Measurements from ENCODE around the gene PTGDS.

Gene PTGDS

DNA sequence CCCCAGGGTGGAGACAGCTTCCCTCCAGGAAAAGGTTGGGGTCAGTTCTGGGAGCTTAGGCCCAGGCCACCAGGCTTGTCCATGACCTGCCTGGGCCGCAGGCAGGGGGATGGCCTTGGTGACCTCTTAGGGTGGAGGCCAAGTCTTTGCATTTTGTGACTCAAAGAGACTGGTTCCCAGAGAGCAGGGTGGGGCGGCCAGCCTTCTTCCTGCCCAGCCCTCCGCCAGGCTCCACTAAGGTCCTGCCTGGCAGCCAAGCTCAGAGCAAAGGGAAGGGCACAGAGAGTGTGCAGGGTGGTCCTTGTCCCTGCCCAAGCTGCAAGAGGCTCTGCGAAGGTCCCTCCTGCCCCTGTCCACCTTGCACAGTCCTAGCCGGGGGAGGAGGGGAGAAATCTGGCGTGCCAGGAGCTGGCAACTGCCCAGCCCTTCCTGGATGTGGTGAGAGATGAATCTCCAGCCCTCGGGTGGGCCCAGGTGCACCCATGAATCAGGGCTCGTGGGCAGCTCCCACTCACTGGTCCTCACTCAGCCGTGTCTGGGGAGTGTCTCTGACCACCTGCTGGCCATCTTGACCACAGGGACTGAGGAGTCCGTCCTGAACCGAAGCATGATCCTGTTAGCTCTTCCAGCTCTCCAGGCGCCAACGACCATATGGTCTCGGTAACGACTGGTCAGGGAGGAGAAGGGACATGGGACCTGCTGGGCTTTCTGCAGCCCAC lies 2.3 kb upstream of the PTGDS start:
- ATAC-seq, result no peak
- no peak for DNase-seq

DNA sequence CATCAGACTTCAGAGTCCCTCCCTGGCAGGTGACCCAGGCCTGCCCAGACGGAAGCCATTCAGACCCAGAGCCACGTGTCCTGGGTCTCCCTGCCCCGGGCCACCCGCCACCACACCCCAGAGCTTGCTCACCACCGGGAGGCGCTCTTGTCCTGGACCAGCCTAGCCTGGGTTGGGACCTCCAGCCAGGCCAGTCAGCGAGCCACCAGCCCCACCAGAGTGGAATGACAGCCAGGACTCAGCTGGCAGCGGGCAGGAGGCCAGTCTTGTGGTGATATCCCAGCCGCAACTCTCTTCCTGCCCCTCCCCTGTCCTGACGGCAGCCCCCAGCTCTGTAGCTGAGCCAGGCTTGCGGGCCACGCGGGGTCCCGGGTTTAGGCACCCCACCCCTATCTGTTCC lies 1.7 kb upstream of the PTGDS start:
- no peak for ATAC-seq
- DNase-seq, result peak; percentile 64

DNA sequence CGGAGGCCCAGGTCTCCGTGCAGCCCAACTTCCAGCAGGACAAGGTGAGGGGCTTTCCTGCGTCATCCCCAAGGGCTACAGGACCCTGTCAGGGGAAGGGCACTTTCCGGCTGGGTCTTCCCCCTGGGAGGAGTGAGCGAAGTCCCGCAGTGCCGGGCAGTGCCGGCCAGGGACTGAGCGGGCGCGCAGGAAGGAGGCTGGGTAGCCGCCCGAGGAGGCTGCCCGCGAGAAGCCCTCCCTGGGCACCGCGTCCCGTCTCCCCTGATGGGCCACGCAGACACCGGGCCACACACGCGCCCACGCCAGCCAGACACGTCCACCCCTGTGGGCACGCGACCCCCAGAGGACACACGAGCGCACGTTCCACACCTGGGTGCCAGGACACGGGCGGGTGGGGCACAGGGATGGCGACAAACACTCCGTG lies 357 bp downstream of the PTGDS start:
- no peak for ATAC-seq
- DNase-seq, result no peak

DNA sequence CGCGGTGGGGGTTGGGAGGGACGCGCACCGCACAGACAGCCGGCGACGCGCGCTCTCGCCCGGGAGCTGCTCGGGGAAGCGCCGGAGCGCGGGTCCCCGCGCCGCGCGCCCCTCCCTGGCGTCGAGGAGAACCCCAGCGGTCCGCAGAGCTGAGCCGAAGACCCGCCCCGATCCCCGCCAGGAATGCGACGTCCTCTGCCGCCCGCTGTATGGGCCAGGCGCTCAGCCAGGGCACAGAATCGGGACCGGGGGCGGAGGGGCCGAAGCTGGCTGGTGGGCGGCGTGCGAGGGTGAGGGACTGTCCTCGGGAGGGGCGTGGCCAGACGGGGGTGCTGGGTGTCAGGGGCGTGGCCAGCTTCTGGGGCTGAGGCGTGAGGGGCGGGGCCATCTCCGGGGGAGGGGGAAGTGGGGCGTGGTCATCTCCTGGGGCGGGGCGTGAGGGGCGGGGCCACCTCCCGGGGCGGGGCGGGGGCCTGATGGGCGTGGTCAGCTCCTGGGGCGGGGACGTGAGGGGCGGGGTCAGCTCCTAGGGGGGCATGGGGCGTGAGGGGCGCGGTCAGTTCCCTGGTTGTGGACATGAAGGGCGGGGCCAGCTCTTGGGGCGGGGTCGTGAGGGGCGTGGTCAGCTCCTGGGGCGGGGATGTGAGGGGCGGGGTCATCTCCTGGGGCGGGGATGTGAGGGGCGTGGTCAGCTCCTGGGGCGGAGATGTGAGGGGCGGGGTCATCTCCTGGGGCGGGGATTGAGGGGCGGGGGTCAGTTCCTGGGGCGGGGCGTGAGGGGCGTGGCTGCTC lies 965 bp downstream of the PTGDS start:
- ATAC-seq (peak; percentile 16), DNase-seq (peak; percentile 74)

DNA sequence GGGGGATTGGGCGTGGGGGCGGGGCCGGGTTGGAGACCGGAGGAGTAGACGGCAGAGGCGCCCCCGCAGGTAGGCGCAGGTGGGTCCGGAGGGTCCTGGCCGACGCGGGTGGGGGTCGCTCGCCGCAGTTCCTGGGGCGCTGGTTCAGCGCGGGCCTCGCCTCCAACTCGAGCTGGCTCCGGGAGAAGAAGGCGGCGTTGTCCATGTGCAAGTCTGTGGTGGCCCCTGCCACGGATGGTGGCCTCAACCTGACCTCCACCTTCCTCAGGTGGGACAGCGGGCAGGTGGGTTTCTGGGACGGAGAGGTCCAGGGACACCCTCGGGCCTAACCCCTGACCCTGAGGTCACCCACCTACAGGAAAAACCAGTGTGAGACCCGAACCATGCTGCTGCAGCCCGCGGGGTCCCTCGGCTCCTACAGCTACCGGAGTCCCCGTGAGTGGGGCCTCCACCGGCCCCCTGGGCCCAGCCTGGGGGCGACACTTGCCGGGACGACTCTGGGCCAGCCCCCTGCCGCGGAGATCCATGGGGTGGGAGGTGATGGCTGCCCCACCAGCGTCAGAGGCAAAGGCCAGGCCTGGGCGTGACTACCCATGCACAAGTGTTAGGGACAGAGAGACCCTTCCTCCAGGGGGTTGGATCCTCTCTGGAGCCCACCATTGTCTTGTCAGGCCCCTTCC lies 1.7 kb downstream of the PTGDS start:
- DNase-seq (no peak), ATAC-seq (no peak)

DNA sequence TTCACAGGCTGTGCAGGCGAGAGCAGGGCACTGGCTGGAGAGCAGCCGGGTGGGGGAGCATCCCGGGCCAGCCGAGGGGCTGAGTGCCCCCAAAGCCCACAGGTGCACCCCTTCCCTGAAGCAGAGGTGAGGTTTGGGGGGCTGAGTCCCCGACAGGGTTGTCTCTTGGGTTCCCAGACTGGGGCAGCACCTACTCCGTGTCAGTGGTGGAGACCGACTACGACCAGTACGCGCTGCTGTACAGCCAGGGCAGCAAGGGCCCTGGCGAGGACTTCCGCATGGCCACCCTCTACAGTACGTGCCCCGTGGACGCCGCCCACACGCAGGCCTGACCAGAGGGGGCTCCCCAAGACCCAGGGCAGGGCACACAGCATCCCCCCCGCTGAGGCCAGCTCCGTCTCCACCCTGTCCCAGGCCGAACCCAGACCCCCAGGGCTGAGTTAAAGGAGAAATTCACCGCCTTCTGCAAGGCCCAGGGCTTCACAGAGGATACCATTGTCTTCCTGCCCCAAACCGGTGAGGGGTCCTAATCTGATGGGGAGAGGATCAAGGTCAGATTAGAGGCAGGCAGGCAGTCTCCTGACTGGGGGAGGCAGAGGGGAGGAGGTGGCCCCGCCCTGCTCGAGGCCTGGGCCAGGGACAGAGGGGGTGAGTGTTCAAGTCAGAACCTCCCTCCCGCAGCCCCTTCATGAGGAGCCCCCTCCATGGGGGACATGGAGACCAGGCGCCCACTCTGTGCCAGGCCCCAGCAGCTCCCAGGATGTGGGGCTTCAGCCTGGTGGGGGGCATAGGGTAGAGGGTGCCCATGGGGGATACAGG lies 2.7 kb downstream of the PTGDS start:
- DNase-seq, result no peak
- ATAC-seq, result no peak

DNA sequence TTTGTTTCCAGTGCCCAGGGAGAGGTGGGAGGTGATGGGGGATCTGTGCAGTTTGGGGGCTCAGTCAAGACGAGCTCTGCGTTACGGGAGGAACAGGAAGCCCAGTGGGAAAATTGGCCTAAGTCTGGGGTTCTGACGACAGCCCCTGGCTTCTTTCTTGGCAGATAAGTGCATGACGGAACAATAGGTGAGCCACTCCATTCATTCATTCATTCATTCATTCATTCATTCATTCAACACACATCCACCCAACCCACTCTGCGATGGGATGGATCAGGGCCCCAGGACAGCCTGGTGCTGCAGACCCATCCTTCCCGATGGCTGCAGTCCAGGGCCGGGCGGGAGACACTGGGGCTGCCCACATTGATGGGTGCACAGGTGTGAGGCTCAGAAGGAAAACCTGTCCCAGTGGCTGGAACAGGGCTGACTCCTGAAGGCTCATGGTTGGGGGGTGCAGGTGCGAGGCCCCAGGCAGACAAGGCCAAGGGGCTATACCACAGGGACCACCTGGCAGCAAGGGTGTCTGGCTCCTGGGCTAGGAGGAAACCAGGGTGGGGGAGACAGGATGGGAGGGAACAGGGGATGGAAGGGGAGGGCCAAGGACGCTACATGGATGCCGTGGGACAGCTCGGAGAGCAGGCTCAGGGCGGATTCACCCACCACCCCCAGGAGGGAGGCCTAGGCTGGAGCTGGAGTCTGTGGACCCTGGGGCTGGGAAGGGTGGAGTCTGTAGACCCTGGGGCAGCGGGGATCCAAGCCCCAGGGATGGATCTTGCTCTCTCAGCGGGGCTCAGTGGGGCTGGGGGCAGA lies 3.6 kb downstream of the PTGDS start:
- DNase-seq (no peak), ATAC-seq (no peak)

DNA sequence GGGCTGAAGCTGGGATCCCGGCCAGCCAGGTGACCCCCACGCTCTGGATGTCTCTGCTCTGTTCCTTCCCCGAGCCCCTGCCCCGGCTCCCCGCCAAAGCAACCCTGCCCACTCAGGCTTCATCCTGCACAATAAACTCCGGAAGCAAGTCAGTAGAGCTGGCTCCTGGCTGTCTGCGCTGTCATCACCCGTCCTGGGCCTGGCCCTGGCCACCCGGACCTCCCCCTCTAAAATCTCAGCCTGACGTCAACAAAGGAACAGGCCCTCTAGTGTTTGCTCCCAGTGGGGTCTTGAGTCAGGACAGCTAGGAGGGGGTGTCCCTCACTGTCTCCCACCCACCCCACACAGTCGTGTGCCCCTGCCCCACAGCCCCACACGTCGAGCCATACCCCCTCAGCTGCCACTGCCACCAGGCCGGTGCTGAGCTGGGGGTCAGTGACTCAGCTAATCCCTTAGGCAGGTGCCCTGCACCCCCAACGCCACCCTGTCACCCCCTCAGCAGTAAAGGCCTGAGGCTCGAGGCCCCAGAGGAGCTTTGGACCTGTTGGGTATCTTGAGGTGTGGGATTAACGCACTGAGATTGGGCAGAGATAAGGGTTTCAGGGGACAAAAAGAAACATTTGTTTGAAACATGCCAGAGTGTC lies 4.4 kb downstream of the PTGDS start:
- DNase-seq, result no peak
- ATAC-seq, result no peak

DNA sequence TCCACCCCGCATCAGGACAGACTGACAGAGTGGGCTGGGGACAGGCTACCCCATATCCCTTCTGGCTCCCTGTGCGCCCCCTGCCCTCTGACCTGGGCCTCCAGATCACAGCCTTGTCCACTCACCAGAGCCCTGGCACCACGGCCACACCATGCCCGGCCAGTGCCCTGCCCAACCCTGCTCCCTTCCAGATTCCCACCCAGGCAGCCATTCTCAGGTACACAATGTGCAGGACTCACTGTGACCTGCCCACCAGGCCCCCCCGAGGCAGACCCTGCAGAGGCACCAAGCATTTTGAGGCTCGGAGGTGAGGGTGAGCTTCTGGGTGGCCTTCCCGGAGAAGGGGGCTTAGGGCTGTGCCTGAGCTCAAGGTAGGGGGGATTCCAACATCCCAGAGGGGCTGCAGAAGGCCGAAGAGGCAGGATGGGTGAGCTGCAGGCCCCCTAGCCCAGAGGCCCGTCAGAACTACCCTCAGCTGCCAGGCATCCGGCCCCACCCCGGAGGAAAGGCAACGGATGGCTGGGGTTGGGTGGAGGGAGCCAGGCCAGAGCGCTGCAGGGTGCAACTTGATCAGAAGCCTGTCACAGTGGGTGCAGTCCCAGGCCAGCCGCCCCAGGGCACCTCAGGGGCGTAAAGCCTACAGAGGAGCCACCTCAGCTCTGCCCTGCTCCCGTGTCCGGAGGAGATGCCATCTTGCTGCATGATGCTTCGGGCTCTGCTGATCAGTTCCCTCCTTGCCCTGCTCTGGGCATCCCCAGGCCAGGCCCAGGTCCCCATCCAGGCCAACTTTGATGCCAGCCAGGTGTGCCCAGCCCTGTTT lies 5.1 kb downstream of the PTGDS start, which contains the start of gene LCNL1:
LCNL1 (plus strand) TSS at position 762 of the 820 bp plus-strand sequence. CDS start 594 bp downstream, outside the sequence.
- no peak for ATAC-seq
- no peak for DNase-seq

DNA sequence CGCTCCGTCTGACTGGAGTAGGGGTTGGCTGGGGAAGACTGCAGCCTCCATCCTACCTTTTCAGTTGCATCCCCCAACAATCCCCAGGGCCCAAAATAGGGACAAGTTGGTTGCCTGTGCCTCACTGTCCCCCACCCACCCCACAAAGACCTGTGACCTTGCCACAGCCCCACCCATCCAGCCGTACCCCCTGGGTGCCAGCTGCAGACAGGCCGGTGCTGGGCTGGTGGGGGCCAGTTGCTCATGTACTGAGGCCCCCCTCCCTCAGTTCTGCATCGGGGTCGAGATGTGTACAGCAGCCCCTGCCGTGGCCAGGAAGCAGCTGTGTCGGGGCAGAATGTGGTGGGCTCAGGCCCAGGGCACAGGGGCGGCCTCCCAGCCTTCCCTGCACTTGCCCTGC lies 5.9 kb downstream of the PTGDS start:
- DNase-seq, result no peak
- no peak for ATAC-seq

DNA sequence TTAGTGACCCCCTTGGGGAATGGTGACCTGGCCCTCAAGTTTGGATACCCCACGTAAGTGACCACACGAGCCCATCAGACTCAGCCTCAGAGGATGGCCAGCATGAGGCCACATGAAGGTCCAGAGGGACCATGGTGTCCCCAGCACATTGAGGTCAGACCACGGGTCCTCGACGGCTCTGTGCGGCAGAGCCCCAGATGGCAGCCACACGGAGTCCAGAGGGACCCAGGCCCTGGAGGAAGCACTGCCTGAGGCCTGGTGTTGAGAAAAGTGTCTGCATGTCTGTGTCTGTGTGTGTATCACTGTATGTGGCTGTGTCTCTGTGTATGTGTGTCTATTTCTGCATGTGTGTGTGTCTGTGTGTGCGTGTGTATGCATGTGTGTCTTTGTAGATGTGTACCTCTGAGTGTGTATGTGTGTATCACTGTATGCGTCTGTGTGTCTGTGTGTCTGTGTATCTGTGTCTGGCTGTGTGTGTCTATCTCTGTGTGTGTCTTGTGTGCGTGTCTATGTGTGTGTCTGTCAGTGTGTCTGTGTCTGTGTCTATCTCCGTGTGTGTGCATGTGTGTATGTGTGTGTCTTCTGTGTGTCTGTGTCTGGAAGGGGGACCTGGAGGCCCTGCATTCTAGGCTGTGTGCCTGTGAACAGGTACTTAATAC lies 6.5 kb downstream of the PTGDS start:
- DNase-seq (no peak), ATAC-seq (no peak)

DNA sequence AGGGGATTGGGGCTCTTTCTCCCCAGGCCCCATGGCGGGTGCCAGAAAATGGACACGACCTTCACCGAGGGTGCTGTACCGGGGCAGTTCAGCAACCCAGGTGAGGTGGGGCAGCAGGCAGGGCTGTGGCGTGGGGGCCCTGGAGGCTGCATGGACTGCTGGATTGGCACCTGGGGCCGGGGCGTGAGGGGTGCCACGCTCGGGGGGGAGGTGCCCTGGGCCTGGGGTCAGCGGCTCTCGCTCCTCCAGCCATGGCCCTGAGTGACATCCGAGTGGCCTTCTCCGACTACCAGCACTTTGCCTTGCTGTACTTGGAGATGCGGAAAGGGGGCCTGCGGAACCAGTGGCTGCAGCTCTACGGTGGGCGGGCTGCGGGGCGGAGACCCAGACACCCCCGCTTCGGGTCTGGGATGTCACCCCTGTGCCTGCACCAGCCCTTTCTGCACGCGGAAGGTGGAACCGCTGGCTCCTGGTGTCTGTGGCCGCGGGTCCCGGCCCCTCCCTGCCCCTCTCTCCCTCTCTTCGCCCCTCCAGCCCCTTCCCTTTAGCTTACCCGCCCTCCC lies 7.2 kb downstream of the PTGDS start:
- DNase-seq (no peak), ATAC-seq (no peak)

DNA sequence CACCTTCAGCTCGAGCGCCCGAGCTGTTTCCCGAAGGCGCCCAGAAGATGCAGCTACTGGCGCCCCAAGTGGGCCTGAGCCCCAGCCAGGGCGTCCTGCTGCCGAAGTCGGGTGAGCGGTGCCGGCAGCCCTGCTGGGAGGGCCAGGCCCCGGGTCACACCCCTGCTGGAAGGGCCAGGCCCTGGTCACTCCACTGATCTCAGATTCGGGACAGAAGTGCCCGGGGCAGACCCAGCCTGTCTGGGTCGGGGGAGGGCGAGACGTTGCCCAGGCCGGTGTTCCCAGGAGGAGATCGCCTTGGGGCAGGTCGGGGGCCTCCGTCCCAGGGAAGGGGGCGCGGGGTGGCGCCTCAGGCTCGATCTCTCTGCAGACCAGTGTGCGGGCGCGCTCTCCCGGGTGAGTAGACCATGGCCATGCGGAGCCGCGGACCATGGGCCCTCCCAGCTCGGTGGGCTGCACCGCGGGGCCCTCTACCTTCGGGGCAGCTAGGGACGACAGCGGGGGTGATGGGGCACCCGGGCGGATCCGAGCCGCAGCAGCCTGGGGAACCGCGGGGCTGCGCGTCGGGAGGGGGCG lies 7.8 kb downstream of the PTGDS start:
- ATAC-seq (no peak), DNase-seq (no peak)

DNA sequence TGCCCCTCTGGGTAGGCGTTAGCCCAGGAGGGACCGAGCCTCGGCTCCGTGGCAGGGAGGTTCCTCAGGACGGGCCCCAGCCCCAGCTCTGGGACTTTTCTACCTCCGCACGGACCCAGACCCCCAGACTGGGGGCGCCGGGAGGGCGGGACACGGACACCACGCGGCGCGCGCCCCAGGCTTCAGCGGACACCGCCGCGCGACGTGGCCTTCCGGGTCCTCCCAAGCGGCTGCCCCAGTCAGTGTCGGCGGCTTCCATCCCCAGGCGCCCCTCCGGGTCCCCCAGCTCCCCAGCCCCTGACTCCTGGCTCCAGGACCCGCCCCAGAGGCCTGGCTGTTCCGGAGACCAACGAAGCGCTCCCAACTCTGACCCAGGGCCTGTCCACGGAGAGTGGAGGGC lies 8.5 kb downstream of the PTGDS start:
- ATAC-seq (no peak), DNase-seq (no peak)

DNA sequence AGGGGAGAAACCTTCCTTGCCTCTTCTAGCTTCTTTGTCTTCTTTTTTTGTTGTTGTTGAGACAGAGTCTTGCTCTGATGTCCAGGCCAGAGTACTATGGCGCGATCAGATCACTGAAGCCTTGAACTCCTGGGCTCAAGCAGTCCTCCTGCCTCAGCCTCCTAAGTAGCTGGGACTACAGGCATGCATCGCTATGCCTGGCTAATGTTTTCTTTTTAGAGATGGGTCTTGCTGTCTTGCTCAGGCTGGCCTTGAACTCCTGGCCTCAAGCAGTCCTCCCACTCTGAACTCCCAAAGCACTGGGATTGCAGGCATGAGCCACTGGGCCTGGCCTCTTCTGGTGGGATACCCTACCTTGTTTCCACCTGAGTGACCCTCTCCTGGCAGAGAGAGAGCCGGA lies 11.6 kb downstream of the PTGDS start:
- ATAC-seq (no peak), DNase-seq (no peak)

DNA sequence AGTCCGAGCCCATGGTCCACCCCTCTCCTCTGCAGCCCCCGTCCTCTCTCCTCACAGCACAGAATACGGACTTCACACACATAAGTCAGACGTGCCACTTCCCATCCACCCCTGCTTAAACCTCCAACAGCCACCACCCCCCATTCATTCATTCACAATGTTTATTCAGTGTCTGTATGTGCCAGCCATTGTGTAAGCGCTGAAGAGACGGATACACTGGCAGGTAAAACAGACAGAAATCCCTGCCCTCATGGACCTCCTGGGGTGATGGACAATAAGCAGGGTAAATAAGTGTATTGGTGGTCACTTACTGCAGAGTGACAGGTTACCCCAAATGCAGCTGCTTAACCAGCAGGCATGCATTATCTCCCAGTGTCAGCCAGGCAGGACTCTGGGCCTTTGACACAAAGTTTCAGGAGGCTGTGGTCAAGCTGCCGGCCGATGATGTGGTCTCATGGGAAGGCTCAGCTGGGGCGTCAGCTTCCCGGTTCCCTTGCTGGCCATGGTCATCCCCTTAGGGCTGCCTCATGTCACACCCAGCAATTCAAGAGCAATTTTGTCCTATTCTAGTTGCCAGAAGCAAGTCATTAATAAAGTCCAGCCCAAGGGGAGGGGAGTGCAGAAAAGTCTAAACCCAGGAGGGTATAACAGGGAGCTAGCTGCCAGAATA lies 13.1 kb downstream of the PTGDS start:
- ATAC-seq (no peak), DNase-seq (no peak)

DNA sequence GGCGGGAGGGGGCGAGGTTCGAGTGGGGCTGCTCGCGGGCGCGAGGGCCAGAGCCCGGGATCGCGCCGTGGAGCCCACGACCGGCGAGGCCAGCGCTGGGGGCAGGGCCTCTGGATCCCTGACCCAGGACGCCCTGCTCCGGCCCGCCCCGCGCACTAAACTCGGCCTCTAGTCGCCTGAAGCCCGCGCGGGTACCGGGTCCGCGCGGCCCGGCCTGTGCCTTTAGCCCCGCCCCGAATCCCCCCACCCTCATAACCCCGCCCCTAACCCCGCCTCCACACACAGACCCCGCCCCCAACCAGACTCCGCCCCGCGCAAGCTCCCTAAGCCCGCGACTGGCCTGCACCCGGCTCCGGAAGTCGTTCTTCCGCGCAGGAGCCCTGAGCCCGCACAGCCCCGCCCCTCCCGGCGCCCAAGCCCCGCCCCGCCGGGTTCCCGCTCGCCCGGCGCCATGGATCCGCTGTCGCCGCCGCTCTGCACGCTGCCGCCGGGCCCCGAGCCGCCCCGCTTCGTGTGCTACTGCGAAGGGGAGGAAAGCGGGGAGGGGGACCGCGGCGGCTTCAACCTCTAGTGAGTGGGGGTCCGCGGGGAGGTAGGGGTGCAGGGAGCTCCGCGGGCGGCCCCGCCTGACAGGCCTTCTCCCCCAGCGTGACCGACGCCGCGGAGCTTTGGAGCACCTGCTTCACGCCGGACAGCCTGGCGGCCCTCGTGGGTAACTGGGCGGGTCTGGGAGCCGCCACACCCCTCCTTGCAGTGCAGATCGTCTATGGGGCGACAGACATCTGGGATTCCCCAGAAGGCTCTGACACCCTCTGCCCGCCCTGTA lies 14.9 kb downstream of the PTGDS start, which contains the start of gene PAXX:
PAXX (plus strand) TSS at position 430 of the 826 bp plus-strand sequence; CDS start at position 452, 22 bp downstream.
- DNase-seq (peak; percentile 98), ATAC-seq (peak; percentile 84)

All from stimulated activated naive CD8-positive, alpha-beta T cell treated with anti-CD3 and anti-CD28 coated beads, Interleukin-15, Interleukin-2, amounts not matched to agents 100 U/mL and 50 U/mL, for 24 hours (primary cell).